PC-9 (cell line): Measurements from ENCODE around the gene UNG.

Source experiments
- EZH2 ChIP-seq: fragments of 200-600 bp; sonication (generic); IDR thresholded peaks from 2 replicates; pipeline ENCODE4 v1.8.0; 2017; ENCODE audit warnings: antibody characterized with exemption, low read depth
- TF ChIP-seq, protein P1 (sequence below): fragments of 200-600 bp; sonication (generic); conservative IDR thresholded peaks from 2 replicates; pipeline ENCODE4 v1.6.1; 2017; ENCODE audit warnings: mixed run types, antibody characterized with exemption, mild to moderate bottlenecking, moderate library complexity

DNA sequence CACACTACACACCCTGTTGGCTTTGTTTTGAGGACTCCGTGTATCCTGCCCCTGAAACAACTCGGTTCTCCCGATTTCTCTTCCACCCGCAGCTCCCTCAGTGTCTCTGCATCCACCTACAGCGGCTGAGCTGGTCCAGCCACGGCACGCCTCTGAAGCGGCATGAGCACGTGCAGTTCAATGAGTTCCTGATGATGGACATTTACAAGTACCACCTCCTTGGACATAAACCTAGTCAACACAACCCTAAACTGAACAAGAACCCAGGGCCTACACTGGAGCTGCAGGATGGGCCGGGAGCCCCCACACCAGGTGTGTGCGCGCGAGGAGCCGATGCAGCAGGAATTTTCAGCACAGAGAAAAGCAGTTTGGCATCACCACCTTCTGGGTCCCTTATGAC is 14.6 kb upstream of the UNG start:
- no peak for TF ChIP-seq EZH2
- TF ChIP-seq, protein P1, sequence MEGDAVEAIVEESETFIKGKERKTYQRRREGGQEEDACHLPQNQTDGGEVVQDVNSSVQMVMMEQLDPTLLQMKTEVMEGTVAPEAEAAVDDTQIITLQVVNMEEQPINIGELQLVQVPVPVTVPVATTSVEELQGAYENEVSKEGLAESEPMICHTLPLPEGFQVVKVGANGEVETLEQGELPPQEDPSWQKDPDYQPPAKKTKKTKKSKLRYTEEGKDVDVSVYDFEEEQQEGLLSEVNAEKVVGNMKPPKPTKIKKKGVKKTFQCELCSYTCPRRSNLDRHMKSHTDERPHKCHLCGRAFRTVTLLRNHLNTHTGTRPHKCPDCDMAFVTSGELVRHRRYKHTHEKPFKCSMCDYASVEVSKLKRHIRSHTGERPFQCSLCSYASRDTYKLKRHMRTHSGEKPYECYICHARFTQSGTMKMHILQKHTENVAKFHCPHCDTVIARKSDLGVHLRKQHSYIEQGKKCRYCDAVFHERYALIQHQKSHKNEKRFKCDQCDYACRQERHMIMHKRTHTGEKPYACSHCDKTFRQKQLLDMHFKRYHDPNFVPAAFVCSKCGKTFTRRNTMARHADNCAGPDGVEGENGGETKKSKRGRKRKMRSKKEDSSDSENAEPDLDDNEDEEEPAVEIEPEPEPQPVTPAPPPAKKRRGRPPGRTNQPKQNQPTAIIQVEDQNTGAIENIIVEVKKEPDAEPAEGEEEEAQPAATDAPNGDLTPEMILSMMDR: no peak
